ENCODE measurements around the gene NPY5R.

DNA sequence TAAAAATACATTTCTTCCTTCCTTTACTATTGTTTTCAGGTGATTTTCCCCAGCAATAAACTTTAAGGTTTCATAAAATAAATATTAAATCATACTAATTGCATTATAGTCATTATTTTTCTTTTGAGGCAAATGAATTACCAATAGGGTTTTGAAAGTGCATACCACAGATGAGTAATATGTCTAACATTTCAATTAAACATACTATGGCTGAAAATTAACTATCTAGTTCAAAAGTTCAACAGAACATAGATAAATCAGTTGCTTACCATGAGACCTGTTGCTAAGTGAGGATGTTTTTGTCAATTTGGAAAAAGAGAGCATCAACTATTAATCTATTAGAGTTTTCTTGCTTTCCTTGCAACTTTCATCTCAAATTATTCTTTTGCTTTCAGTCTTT is 35.0 kb downstream of the NPY5R start:
- TF ChIP-seq POLR2A (IDR thresholded peaks at IDR 0.05; ENCODE audit: low read length) (no peak), GATA1 (IDR thresholded peaks at IDR 0.05; ENCODE audit: low read depth, low read length) (no peak)
